K562 (cell line): ENCODE results near the gene NUF2. TPM values are rescaled to one million over a fixed set of nuclear protein-coding genes. Genes with fewer than 3 reads are reported as not detected.

Experiments
- CHAMP1 ChIP-seq: fragments of 450-650 bp; IDR thresholded peaks from 2 replicates; pipeline ENCODE4 v1.6.1; 2016; ENCODE audit warnings: mild to moderate bottlenecking
- HES1 ChIP-seq: fragments of 450-650 bp; IDR thresholded peaks from 2 replicates; pipeline ENCODE4 v1.6.1; 2016; ENCODE audit warnings: low read depth, mild to moderate bottlenecking, moderate library complexity
- NCOR1 ChIP-seq: fragments of 450-650 bp; IDR thresholded peaks from 2 replicates; pipeline ENCODE4 v1.6.1; 2016; ENCODE audit warnings: mild to moderate bottlenecking, moderate library complexity
- NFATC3 ChIP-seq: fragments of 450-650 bp; IDR thresholded peaks from 2 replicates; pipeline ENCODE4 v1.6.1; 2017; ENCODE audit warnings: mild to moderate bottlenecking
- RBFOX2 ChIP-seq: fragments of 200-400 bp; formaldehyde crosslinking; IDR thresholded peaks from 2 replicates; pipeline ENCODE4 v1.6.1; 2017; ENCODE audit warnings: low read depth, mild to moderate bottlenecking, low read length, moderate library complexity
- SMARCE1 ChIP-seq: fragments of 450-650 bp; IDR thresholded peaks from 2 replicates; pipeline ENCODE4 v1.7.1; 2016; ENCODE audit warnings: mild to moderate bottlenecking
- SNRNP70 ChIP-seq: fragments of 200-400 bp; formaldehyde crosslinking; optimal IDR thresholded peaks from 2 replicates; pipeline ENCODE3; 2017; ENCODE audit warnings: low read depth, low read length
- WHSC1 ChIP-seq: IDR thresholded peaks from one replicate; pipeline ENCODE4 v1.6.1; 2012; ENCODE audit warnings: low read length, control low read depth, inconsistent platforms
- ZBTB11 ChIP-seq, 3 experiments: fragments of 200-800 bp in 1 of 3; fragments of 250-450 bp in 1 of 3; fragments of 450-650 bp in 1 of 3; sonication (Bioruptor Pico) in 1 of 3; sonication (Bioruptor generic) in 1 of 3; formaldehyde crosslinking in 1 of 3; IDR thresholded peaks; 2 replicates each; pipeline versions ENCODE4 v1.6.1 to v1.8.0; 2016 to 2022; ENCODE audit warnings: mild to moderate bottlenecking in 2 of 3, missing genetic modification characterization in 2 of 3, missing compliant biosample characterization in 1 of 3, moderate library complexity in 1 of 3
- ZC3H11A ChIP-seq: IDR thresholded peaks from 2 replicates; pipeline ENCODE4 v1.6.1; 2012; ENCODE audit warnings: low read depth, low read length, improper control_type of control experiment
- ZNF311 ChIP-seq: fragments of 250-450 bp; sonication (Bioruptor Pico); IDR thresholded peaks from 2 replicates; pipeline ENCODE4 v1.4.0; 2020; ENCODE audit warnings: mild to moderate bottlenecking, moderate library complexity
- ZNF398 ChIP-seq: fragments of 250-450 bp; sonication (Bioruptor Pico); IDR thresholded peaks from 2 replicates; pipeline ENCODE4 v1.8.0; 2021; ENCODE audit warnings: moderate library complexity, mild to moderate bottlenecking, inconsistent platforms
- polyA plus RNA-seq, 8 experiments: library from polyadenylated mRNA; depleted of rRNA in 4 of 8; stranded (reverse) in 5 of 8; unstranded in 3 of 8; fragments of >200 nt; fragmentation: Nextera tagmentation in 2 of 8; fragmentation: Illumina TruSeq in 1 of 8; extraction: Ambion mirVana in 2 of 8; extraction: Trizol in 1 of 8; gene quantifications; 2 replicates each; pipeline versions ENCODE4 v1.2.1 to v1.2.3, GENCODE V29; 2011 to 2014; ENCODE audit warnings: inconsistent platforms in 1 of 8, missing spikeins in 1 of 8
- total RNA-seq, 7 experiments: library from RNA; depleted of rRNA in 6 of 7; stranded (reverse); fragments of >200 nt in 6 of 7; fragmentation: Illumina TruSeq in 2 of 7; extraction: Trizol in 2 of 7; gene quantifications; 2 replicates each; pipeline versions ENCODE4 v1.2.1 to v1.2.3, GENCODE V29; 2011 to 2021; ENCODE audit warnings: low replicate concordance in 1 of 7
- TF ChIP-seq, protein P1 (sequence below): fragments of 250-450 bp; sonication (Bioruptor Pico); IDR thresholded peaks from 2 replicates; pipeline ENCODE4 v1.5.0; 2021; ENCODE audit warnings: mild to moderate bottlenecking, borderline replicate concordance

The NUF2 gene
- total and polyA plus RNA-seq, 9 of the 15 experiments (the other 6 are each of a cell fraction or from before 2014, with no cell fraction given): 42.5 to 90.0 (median 60.3) TPM

DNA sequence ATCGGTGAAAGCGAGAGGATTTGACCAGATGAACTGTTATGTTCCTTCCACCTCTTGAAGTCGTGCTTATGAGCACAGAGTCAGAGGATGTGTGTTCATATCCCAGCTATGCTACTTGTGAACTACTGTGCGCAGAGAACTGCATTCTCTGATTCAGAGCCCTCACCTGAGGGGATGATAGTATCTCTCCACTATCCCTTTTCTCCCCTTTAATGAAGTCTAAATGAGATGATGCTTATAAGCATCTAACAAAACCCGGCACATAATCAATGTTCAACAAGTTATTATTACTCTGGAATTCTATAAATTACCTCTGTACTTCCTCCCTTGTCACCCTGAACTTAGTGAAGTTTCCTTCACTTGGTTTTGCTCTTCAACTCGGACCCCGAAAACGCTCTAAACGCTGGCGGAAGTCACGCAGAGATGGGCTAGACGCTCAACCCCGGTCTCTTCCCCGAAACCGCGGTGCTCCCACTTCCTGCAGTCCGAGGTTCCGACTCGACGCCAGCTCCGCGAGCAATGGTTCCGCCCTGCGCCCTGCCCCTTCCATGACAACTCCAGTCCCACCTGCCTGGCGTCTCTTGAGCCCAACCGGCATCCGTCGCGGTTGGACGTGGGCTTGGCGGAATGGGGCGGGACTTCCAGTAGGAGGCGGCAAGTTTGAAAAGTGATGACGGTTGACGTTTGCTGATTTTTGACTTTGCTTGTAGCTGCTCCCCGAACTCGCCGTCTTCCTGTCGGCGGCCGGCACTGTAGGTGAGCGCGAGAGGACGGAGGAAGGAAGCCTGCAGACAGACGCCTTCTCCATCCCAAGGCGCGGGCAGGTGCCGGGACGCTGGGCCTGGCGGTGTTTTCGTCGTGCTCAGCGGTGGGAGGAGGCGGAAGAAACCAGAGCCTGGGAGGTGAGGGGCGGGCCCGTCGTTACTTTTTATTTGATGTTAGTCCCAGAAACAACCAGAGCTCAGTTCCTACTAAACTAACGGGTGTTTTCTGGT lies at the start of gene NUF2 (continued):
- TF ChIP-seq NFATC3: 0 out of 2 replicates have a peak, but pooled peaks have one; percentile 61
- no peak for TF ChIP-seq HES1
- TF ChIP-seq, protein P1, sequence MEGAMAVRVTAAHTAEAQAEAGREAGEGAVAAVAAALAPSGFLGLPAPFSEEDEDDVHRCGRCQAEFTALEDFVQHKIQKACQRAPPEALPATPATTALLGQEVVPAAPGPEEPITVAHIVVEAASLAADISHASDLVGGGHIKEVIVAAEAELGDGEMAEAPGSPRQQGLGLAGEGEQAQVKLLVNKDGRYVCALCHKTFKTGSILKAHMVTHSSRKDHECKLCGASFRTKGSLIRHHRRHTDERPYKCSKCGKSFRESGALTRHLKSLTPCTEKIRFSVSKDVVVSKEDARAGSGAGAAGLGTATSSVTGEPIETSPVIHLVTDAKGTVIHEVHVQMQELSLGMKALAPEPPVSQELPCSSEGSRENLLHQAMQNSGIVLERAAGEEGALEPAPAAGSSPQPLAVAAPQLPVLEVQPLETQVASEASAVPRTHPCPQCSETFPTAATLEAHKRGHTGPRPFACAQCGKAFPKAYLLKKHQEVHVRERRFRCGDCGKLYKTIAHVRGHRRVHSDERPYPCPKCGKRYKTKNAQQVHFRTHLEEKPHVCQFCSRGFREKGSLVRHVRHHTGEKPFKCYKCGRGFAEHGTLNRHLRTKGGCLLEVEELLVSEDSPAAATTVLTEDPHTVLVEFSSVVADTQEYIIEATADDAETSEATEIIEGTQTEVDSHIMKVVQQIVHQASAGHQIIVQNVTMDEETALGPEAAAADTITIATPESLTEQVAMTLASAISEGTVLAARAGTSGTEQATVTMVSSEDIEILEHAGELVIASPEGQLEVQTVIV (CRISPR knock-in tag): no peak
- TF ChIP-seq NCOR1: peak; percentile 69; the same call in 1 of the 2 replicates
- TF ChIP-seq CHAMP1: peak; percentile 99
- peak; percentile 99 to 100 (median 100) for TF ChIP-seq ZBTB11 (CRISPR knock-in tag; IDR thresholded peaks at IDR 0.05)
- TF ChIP-seq WHSC1: no peak
- 0 out of 2 replicates have a peak, but pooled peaks have one; percentile 17 for TF ChIP-seq ZNF311 (CRISPR knock-in tag)
- TF ChIP-seq SMARCE1: no peak
- no peak for TF ChIP-seq ZNF398 (CRISPR knock-in tag)
- TF ChIP-seq ZC3H11A: peak; percentile 99
- TF ChIP-seq SNRNP70: no peak
- TF ChIP-seq RBFOX2: peak; percentile 93
